Measurements from ENCODE around the gene HES5.

- TF ChIP-seq YY1 (IDR thresholded peaks at IDR 0.05; ENCODE audit: low read depth) (no peak), CTCF (IDR thresholded peaks at IDR 0.05) (no peak), EP300 (IDR thresholded peaks at IDR 0.05; ENCODE audit: borderline replicate concordance in 1 of 2, low read depth in 1 of 2, low read length in 1 of 2) (no peak), USF2 (IDR thresholded peaks at IDR 0.05; ENCODE audit: borderline replicate concordance, low read depth, low read length) (no peak), POLR2AphosphoS5 (IDR thresholded peaks at IDR 0.05; ENCODE audit: low read depth, low read length) (no peak), SIN3A (IDR thresholded peaks at IDR 0.05; ENCODE audit: borderline replicate concordance, low read depth, low read length) (no peak)
These were observed 30.8 kb downstream of the HES5 start for GRCh38 chr1:2499260-2499659.

Measured in SK-N-SH (cell line).